ENCODE results near the gene RAPGEF2. TPM values are rescaled to one million over a fixed set of nuclear protein-coding genes. Genes with fewer than 3 reads are reported as not detected.
A peak's percentile ranks its signal among the peaks of the same experiment; 100 is the strongest.

The RAPGEF2 gene
- total and polyA plus RNA-seq, 10 donors: 4.4 to 115 (median 91.0) TPM

DNA sequence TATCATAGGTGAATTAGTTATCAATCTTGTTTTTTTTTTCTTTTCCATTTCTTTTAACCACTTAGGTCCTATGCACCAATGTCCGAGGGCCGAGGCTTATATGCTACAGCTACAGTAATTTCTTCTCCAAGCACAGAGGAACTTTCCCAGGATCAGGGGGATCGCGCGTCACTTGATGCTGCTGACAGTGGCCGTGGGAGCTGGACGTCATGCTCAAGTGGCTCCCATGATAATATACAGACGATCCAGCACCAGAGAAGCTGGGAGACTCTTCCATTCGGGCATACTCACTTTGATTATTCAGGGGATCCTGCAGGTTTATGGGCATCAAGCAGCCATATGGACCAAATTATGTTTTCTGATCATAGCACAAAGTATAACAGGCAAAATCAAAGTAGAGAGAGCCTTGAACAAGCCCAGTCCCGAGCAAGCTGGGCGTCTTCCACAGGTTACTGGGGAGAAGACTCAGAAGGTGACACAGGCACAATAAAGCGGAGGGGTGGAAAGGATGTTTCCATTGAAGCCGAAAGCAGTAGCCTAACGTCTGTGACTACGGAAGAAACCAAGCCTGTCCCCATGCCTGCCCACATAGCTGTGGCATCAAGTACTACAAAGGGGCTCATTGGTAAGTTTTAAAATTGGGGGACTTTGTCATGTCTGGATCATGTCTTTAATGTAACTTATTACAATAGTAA, 250.7 kb downstream of the RAPGEF2 start:
- intact Hi-C loops (cut with DNase I; ENCODE audit: low total_unique reads): no loop called here
- WGBS, 5 donors: 94 to 98% (median 97%) methylated on average over 15 of the region's 15 CpGs
- Histone ChIP-seq H3K4me3 (no peak overlapping the region), H3K9me3 (no peaks in the 10 kb centered on the region), H3K27me3 (replicated peaks in 1 of 7) (no peaks in the 10 kb centered on the region), H3K4me1 (peaks cover 0 to 4% (median 0%) of the 10 kb centered on the region in 6 donors), H3K27ac (peak overlapping the region in 1 of 8 donors; percentile 1), H3K36me3 (peaks cover 0 to 100% (median 63%) of the 10 kb centered on the region in 6 donors)
- no peak for DNase-seq
- TF ChIP-seq, protein P1, sequence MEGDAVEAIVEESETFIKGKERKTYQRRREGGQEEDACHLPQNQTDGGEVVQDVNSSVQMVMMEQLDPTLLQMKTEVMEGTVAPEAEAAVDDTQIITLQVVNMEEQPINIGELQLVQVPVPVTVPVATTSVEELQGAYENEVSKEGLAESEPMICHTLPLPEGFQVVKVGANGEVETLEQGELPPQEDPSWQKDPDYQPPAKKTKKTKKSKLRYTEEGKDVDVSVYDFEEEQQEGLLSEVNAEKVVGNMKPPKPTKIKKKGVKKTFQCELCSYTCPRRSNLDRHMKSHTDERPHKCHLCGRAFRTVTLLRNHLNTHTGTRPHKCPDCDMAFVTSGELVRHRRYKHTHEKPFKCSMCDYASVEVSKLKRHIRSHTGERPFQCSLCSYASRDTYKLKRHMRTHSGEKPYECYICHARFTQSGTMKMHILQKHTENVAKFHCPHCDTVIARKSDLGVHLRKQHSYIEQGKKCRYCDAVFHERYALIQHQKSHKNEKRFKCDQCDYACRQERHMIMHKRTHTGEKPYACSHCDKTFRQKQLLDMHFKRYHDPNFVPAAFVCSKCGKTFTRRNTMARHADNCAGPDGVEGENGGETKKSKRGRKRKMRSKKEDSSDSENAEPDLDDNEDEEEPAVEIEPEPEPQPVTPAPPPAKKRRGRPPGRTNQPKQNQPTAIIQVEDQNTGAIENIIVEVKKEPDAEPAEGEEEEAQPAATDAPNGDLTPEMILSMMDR (IDR thresholded peaks at IDR 0.05 in 8 of 11, conservative IDR thresholded peaks at IDR 0.05 in 3 of 11): no peak

DNA sequence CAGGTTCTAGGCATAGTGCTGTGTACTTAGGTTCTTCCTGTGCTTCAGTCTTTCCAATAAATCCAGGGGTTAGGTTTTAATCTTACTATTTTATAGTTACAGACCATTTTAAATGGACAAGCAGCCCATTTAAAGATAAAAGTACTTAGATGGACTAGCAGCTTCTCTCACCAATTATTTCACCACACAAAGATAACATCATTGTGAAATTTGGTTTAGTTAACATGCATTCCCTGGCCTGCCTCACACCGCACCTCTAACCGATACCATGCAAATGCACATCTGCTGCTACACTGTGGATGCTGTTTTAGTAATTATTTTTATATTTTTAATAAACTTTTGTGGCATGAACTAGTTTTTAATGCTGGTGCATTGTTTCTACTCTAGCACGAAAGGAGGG, 252.6 kb downstream of the RAPGEF2 start:
- intact Hi-C loops (cut with DNase I; ENCODE audit: low total_unique reads): no loop called here
- no peaks in the 10 kb centered on the region for H3K27me3 ChIP-seq (replicated peaks in 1 of 7)
- no peak overlapping the region for H3K4me3 ChIP-seq
- no peaks in the 10 kb centered on the region for H3K9me3 ChIP-seq
- peaks cover 0 to 100% (median 69%) of the 10 kb centered on the region in 6 donors for H3K36me3 ChIP-seq
- TF ChIP-seq, protein P1 (IDR thresholded peaks at IDR 0.05 in 8 of 11, conservative IDR thresholded peaks at IDR 0.05 in 3 of 11): no peak
- no peak for TF ChIP-seq POLR2AphosphoS5 (IDR thresholded peaks at IDR 0.05)
- TF ChIP-seq POLR2A (IDR thresholded peaks at IDR 0.05): no peak
- WGBS, 5 donors: 95 to 98% (median 97%) methylated on average over 3 of the region's 3 CpGs
- DNase-seq: no peak
- H3K27ac ChIP-seq: peak overlapping the region in 3 of 8 donors; percentile 10 to 40 (median 10)
- H3K4me1 ChIP-seq: peaks cover 0 to 11% (median 0%) of the 10 kb centered on the region in 6 donors

DNA sequence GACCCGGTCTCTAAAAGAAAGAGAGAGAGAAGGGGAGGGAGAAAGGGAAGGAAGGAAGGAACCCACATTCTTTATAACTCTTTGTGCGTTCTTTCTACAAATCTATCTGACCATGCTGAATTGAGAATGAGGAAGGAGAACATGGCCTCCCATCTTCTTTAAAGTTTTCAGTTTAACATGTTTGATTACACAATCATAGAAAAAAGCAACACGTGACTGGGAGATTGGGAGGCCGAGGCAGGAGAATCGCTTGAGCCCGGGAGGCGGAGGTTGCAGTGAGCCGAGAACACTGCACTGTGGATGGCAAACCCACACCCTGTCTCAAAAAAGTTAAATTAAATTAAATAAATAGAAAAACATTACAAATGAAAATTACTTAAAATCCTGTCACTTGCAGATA, 254.5 kb downstream of the RAPGEF2 start:
- H3K4me3 ChIP-seq: no peak overlapping the region
- peaks cover 0 to 11% (median 0%) of the 10 kb centered on the region in 6 donors for H3K4me1 ChIP-seq
- TF ChIP-seq, protein P1 (IDR thresholded peaks at IDR 0.05 in 8 of 11, conservative IDR thresholded peaks at IDR 0.05 in 3 of 11): no peak
- TF ChIP-seq POLR2AphosphoS5 (IDR thresholded peaks at IDR 0.05) (no peak), POLR2A (IDR thresholded peaks at IDR 0.05) (no peak)
- peak overlapping the region in 6 of 8 donors; percentile 5 to 60 (median 23) for H3K27ac ChIP-seq
- no peaks in the 10 kb centered on the region for H3K27me3 ChIP-seq (replicated peaks in 1 of 7)
- DNase-seq: no peak
- H3K36me3 ChIP-seq: peaks cover 0 to 100% (median 56%) of the 10 kb centered on the region in 6 donors
- 80 to 91% (median 86%) methylated on average over 8 of the region's 8 CpGs for WGBS, 5 donors
- intact Hi-C loops (cut with DNase I; ENCODE audit: low total_unique reads): no loop called here
- no peaks in the 10 kb centered on the region for H3K9me3 ChIP-seq

GRCh38 chr4:159358226-159358625, 255.3 kb downstream of the RAPGEF2 start:
- peaks cover 0 to 91% (median 48%) of the 10 kb centered on the region in 6 donors for H3K36me3 ChIP-seq
- DNase-seq: no peak
- peaks cover 0 to 11% (median 0%) of the 10 kb centered on the region in 6 donors for H3K4me1 ChIP-seq
- no peak overlapping the region for H3K4me3 ChIP-seq
- H3K9me3 ChIP-seq: no peaks in the 10 kb centered on the region
- H3K27me3 ChIP-seq (replicated peaks in 1 of 7): no peaks in the 10 kb centered on the region
- intact Hi-C loops (cut with DNase I; ENCODE audit: low total_unique reads): no loop called here
- TF ChIP-seq, protein P1 (IDR thresholded peaks at IDR 0.05 in 8 of 11, conservative IDR thresholded peaks at IDR 0.05 in 3 of 11): no peak
- no peak for TF ChIP-seq POLR2AphosphoS5 (IDR thresholded peaks at IDR 0.05)
- TF ChIP-seq POLR2A (IDR thresholded peaks at IDR 0.05): no peak
- H3K27ac ChIP-seq: peak overlapping the region in 5 of 8 donors; percentile 1 to 64 (median 44)
- 84 to 95% (median 87%) methylated on average over 2 of the region's 2 CpGs for WGBS, 5 donors

Data from spleen (tissue), 11 donors.